Hematopoietic multipotent progenitor cell treated with erythropoietin and hydrocortisone succinate and interleukin-3 and kit ligand, for 4 days (in vitro differentiated cells): ENCODE data around the gene SMIM10L2A.
"Not testable (repeated sequence)": the region's sequence is repeated elsewhere in the genome, so short reads cannot be mapped to it uniquely, and the experiment has no call there.

Experiments
- DNase-seq: peaks from one replicate; pipeline ENCODE4 v3.0.0-alpha.2; 2015

The SMIM10L2A gene

GRCh38 chrX:135421932-135422809 is at the start of gene SMIM10L2A:
TSS of gene SMIM10L2A (plus strand) at chrX:135421944. CDS start at chrX:135422132, 188 bp downstream.
- DNase-seq = no peak

GRCh38 chrX:135373357-135373756 is 48.4 kb upstream of the SMIM10L2A start:
- no peak for DNase-seq

GRCh38 chrX:135382260-135382659 is 39.5 kb upstream of the SMIM10L2A start:
- no peak for DNase-seq

GRCh38 chrX:135383249-135383648 is 38.5 kb upstream of the SMIM10L2A start:
- peak; percentile 9 for DNase-seq

- DNase-seq = peak; percentile 41
Measured at GRCh38 chrX:135384161-135384836, 37.4 kb upstream of the SMIM10L2A start.

- no peak for DNase-seq
Measured at GRCh38 chrX:135388841-135389240, 32.9 kb upstream of the SMIM10L2A start.

GRCh38 chrX:135389243-135389642 is 32.5 kb upstream of the SMIM10L2A start:
- DNase-seq = no peak

- DNase-seq = no peak
Measured at GRCh38 chrX:135389717-135390116, 32.0 kb upstream of the SMIM10L2A start.

- no peak for DNase-seq
Measured at GRCh38 chrX:135391734-135392133, 30.0 kb upstream of the SMIM10L2A start.

GRCh38 chrX:135393051-135393450 is 28.7 kb upstream of the SMIM10L2A start:
- DNase-seq = no peak

GRCh38 chrX:135395064-135395463 is 26.7 kb upstream of the SMIM10L2A start:
- no peak for DNase-seq

- no peak for DNase-seq
Measured at GRCh38 chrX:135396109-135396508, 25.6 kb upstream of the SMIM10L2A start.

- no peak for DNase-seq
Measured at GRCh38 chrX:135396566-135396965, 25.2 kb upstream of the SMIM10L2A start.

- no peak for DNase-seq
Measured at GRCh38 chrX:135397652-135398051, 24.1 kb upstream of the SMIM10L2A start.

- DNase-seq = no peak
Measured at GRCh38 chrX:135403374-135403773, 18.4 kb upstream of the SMIM10L2A start.

GRCh38 chrX:135406428-135406827 is 15.3 kb upstream of the SMIM10L2A start:
- DNase-seq = not testable (repeated sequence)

GRCh38 chrX:135408794-135409193 is 12.9 kb upstream of the SMIM10L2A start:
- DNase-seq = no peak

GRCh38 chrX:135410861-135411627 is 10.7 kb upstream of the SMIM10L2A start:
- DNase-seq = peak; percentile 19

GRCh38 chrX:135411893-135412292 is 9.9 kb upstream of the SMIM10L2A start:
- DNase-seq = no peak

GRCh38 chrX:135416546-135416945 is 5.2 kb upstream of the SMIM10L2A start:
- DNase-seq = no peak

GRCh38 chrX:135420831-135421230 is 913 bp upstream of the SMIM10L2A start:
- no peak for DNase-seq

- peak; percentile 84 for DNase-seq
Measured at GRCh38 chrX:135421537-135421931, 210 bp upstream of the SMIM10L2A start.

- DNase-seq = not testable (repeated sequence)
Measured at GRCh38 chrX:135422810-135423168, 1.0 kb downstream of the SMIM10L2A start.
